HG03469 (cell line): ENCODE data around the gene CDCA7.
"Not testable (repeated sequence)": the region's sequence is repeated elsewhere in the genome, so short reads cannot be mapped to it uniquely, and the experiment has no call there.

ENCODE experiments used
- ATAC-seq: cut with Tn5 transposase; IDR thresholded peaks from one replicate; pipeline ENCODE4 v1.9.1; 2021; ENCODE audit warnings: mild to moderate bottlenecking, moderate library complexity, moderate number of reproducible peaks; ENCODE audit not compliant: unreplicated experiment

The CDCA7 gene

DNA sequence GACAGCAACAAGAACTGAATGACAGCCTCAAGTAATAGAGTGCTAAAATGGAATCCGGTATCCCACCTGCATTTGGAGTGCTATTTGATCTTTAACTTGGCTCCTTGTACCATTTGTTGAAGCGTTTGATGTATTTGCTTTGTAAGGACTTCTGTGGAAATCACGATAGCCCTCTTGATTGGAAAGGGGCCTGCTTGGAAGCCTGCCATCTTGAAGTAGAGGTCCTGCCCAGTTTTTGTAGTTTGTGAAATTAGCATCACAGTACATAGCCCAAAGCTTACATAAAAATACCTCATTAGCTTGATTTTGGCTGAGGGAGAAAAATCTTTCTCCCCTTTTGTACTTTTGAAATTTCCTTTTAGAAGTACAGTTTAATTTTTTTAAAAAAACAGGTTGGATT lies 2.7 kb downstream of the CDCA7 start:
- ATAC-seq = no peak

DNA sequence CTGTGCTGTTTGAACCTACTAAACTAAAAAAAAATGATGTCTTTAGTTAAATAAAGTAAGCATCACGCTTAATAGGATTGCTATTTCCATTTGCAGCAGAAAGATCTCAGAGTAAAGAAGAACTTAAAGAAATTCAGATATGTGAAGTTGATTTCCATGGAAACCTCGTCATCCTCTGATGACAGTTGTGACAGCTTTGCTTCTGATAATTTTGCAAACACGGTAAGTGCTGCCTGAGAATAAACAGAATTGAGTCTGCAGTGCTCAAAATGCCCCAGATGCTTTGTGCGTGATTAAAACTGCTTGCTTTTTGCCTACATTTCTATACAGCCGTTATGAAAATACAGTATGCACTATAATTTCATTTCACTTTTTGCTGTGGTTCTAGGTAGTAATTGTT lies 3.9 kb downstream of the CDCA7 start:
- no peak for ATAC-seq

DNA sequence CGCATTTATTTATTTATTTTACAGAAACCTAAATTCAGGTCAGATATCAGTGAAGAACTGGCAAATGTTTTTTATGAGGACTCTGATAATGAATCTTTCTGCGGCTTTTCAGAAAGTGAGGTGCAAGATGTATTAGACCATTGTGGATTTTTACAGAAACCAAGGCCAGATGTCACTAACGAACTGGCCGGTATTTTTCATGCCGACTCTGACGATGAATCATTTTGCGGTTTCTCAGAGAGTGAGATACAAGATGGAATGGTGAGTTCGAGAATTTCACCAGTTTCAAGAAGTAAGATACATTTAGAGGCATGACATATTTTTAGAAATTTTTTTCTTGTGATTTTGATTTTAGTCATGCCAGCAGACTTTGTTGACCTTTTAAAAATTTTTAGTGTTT lies 4.6 kb downstream of the CDCA7 start:
- ATAC-seq = no peak

DNA sequence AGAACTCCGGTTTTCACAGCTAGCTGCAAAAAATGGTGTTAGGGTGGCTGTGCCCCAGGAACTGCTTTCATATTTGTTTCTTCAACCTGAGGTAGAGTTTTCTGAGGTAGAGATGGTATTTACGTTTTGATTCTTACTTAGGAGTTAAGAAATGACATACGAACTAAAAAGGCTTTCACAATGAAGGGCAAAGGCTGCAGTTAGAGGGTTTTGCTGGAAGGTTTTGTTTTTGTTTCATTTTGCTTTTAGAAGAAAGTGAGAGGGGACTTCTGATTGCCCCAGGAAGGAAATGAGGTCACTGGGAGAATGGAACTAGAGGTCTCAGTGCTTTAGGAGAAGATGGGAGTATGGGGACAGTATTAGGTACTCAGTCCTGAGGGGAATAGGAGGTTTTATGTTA lies 15.5 kb downstream of the CDCA7 start:
- ATAC-seq = no peak

DNA sequence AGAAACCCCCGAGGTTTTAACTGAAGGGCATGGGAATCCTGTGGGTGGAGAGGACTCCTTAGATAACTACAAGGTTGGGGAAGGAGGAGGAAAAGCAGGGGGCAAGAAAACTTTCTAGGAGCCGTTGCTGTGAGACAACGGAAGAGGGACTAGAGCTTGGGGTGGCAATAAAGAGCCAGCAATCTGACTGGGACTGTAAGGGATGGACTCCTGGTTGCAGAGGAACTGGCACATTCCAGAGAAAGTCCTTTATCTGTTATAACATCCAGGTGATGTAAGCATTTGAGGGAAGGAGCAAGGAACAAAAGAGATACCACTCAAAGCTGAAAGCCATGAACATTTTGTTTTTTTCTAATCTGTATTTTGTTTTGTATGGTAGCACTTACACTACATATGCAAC lies 16.4 kb downstream of the CDCA7 start:
- ATAC-seq = no peak

DNA sequence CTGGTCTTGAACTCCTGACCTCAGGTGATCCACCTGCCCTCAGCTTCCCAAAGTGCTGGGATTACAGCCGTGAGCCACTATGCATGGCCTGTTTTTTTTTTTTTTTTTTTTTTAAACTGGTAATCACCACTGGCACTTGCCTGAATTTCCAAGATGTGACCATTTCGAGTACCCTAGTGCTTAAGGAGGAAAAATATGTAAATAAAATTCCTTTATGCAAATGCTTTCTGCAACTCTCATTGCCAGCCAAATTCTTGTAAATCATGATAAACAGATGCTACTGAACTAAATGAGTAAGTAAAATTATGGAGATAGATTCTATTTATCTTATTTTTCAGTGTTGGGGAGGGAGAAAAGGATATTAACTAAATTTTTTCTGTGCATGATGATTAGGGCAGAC lies 18.6 kb downstream of the CDCA7 start:
- ATAC-seq = no peak

DNA sequence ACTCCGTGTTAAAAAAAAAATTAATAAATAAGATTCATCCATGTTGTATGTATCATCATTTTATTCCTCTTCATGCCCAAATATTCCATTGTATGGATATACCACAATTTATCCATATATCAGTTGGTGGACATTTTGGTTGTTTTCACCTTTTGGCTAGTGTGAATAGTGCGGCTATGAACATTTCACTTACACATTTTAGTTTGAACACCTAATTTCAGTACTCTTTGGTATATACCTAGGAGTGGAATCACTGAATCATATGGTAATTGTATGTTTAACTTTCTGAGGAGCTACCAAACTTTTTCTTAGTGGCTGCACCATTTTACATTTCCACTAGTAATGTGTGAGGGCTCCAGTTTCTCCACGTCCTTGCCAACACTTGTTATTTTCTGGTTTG lies 20.0 kb downstream of the CDCA7 start:
- no peak for ATAC-seq

DNA sequence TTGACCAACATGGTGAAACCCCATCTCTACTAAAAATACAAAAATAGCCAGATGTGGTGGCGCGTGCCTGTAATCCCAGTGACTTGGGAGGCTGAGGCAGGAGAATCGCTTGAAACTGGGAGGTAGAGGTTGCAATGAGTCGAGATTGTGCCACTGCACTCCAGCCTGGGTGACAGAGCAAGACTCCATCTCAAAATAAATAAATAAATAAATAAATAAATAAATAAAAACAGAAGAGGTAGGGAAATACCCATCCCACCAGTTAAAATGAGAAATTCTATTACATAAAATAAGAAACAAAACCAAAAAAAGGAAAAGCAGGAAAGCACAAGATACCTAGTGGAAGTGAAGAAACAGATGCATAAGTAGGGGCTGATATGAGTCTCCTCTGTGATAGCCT lies 30.9 kb downstream of the CDCA7 start:
- not testable (repeated sequence) for ATAC-seq

DNA sequence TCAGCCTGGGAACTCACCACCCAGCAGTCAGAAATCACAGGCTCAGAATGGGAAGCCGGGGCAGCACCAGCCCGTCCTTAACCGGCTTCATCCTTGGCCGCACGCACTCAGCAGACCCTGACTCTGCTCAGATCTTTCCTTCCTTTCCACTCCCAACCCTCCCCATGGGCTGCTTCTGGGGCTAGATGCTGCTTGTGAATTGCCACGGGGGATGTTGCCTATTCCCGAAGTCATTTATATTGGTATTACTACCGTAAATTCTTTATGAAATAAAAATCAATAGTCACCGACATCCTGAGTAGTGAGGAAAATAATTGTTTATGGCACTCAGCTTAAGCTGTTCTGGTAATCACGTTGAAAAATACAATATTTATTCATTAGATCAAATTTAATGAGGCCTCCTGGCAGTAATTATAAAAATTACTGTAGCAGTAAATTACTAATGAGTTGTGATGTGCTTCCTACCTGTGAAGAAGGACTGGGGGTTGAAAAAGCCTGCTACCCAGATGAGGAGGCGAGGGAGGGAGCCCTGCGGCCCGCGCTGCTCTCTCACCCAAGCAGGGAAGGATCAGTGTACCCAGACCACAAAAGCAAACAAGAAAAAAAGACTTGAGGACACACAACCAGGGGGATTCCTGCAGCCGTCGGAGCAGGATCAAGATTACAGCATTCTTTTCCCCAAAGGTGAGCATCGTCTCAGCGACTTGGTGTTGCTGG lies 31.5 kb downstream of the CDCA7 start:
- no peak for ATAC-seq

DNA sequence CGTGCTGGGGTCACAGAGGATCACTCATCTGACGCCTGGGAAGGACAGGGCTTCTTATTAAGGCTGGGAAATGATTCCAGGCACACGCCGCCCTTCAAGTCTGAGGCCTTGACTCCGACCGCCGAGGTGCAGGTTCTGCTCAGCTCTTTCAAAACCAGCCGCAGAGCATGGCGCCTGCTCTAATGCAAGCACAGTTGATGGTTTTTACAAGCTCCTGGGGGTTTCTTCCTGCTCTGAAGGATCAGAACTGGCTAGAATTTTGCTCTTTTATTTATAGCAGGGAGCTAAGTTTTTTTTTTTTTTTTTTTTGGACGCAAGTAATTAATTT lies 32.0 kb downstream of the CDCA7 start:
- no peak for ATAC-seq

DNA sequence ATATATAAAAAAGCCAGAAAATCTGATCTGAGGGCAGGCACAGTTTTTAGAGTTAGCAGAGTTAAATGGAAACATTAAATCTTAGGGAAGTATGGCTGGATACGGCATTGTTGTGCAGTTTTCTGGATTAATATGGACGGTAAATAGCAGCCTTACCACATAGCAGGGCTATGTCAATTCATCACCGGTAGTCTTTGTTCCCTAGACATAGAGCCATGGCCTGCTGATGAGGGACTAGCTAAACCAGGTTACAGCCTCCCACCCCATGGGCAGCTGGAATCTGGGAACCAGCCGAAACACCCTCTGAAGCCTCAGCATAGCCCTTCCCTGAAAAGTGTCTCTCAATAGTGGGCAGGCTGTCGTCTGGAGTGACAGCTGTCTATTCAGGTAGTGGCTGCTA lies 32.4 kb downstream of the CDCA7 start:
- ATAC-seq = no peak

DNA sequence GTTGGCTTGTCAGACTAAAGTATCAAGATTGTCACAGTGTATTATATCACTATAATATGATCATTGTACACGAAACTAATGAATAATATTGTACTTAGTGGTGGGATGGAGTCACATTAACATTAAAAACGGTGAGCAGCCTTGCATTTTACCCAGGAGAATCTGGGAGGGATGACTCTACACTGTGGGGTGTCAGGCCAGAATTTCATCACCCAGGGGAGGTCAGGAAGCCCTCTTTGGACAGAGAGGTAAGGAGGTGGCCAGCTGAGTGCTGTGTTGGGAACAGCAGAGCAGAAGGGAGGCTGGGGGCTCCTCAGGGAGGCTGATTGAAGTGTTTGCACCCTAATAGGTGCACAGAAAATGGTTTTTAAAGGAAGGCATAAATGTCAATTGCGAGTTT lies 33.0 kb downstream of the CDCA7 start:
- no peak for ATAC-seq

DNA sequence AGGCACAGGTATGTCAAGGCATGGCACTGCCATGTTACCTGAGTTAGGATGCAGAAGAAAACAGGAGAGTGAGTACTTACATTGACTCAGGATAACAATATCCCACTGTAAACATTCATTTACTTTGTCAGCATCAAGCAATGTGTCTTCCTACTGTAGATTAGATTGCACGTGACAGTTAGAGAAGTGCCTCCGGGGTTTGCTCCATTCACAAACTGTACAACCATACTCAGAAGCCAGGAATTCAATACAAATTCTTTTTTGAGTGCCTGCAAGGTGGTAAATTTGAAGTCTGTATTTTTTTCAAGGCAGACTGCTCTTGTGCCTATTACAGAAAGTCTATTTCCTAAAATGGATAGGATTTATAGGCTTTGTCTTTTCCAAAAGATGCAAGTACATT lies 34.1 kb downstream of the CDCA7 start:
- no peak for ATAC-seq

DNA sequence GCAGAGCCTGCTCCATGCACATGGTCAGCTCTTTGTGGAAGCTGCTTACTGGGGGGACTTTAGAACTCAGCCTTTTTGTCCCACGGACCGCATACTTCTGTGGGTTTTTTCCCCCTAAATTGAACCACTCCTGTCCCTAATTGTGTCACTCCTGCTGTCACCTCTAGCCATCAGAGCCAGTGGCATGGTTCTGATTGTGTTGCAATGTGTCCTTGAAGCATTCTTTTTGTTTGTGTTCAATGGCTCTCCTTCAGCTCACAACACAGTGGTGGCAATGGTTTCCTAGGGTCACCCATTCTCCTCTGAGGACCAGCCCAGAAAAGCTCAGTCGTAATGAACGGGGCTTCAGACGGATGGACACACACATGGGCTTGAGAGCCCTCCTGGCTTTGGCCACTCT lies 35.4 kb downstream of the CDCA7 start:
- ATAC-seq = no peak

DNA sequence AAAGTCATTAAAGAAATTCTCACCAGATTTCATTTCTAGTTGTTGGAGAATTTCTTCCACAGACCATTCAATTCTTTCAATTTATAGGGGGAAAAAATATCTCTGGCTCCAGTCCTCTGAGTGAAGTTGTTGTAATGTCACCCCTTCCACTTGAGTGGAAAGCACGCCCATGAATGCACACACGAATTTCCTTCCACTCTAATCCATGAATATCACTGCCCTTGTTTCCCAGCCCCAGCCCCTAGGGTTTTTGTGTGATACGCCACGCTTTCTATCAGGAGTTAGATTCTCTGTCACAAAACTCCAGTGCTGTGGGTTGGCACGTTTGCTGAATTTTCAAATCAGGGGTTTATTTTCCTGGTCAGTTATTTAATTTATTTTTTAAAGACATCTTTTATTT lies 38.1 kb downstream of the CDCA7 start:
- ATAC-seq = no peak

DNA sequence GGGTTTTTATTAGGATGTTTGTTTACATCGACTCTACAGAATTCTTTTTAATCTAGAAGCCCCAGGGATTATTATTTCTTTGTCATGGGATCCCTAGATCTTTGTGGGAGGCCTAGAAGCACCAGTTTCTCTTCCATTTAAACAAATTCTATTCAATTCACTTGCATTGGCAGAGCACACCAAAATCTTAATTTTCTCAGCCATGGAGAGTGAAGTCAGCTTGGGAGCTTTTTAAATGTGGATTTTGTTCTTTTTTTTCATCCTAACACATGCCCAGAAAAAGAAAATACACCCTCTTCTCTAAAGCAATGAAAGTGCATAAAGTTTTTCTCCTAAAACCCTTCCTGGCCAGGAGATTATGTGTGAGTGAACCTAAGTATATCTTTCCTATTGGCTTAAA lies 38.5 kb downstream of the CDCA7 start:
- no peak for ATAC-seq

DNA sequence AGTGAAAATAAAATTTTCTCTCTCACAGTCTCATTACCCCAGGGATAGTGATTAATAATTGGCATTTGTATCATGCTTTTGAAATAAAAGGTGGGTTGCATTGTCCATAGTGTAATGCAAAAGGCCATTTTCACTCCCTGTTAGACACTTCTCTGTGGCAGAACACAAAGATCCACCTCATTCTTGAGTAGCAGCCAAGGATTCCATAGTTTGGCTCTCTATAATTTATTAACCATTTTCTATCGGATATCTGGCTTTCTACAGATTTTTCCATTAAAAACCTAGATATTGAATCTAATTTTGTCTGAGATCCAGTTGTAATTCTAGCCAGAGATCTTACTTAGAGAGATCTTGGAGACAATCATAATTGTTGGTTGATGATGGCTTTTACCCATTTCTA lies 39.0 kb downstream of the CDCA7 start:
- ATAC-seq = no peak

DNA sequence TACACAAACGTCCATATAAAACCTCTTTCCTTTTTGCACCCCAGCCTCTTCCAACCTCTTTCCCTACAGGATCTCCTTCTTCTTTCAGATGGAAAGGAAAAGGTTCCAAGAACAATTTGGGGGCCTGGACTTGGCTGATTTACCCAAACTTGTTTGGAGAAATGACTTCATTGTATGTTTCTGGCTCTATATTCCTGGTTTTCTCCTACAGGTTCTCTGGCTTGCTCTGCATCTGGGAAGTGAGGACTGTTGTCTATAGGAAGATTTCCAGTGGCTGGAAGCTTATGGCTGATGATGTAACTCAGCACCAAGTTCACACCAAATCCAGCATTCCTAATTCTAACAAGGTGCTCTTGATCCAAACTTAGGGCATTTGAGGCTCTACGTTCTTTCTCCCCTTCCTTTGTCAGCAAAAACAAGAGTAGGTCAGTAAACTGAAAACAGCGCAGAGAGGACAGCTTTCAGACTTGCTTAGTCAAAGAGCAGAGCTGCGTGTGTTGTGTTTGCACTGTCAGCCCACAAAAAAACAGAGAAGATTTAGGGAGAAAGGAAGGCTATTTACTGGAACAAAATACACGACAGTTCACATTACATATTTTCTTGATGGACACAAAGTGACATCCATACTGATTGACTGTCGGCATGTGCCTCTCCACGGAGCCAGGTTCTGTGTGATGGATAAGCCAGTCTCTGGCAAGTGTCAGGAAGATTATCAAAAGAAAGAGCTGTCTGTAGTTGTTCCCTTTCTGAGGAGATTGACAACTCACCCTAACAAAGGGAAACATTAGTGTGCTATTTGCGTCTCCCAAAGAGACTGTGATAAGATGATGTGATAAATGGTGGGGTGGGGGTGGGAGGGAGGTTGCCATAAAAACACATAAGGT lies 39.7 kb downstream of the CDCA7 start:
- no peak for ATAC-seq

DNA sequence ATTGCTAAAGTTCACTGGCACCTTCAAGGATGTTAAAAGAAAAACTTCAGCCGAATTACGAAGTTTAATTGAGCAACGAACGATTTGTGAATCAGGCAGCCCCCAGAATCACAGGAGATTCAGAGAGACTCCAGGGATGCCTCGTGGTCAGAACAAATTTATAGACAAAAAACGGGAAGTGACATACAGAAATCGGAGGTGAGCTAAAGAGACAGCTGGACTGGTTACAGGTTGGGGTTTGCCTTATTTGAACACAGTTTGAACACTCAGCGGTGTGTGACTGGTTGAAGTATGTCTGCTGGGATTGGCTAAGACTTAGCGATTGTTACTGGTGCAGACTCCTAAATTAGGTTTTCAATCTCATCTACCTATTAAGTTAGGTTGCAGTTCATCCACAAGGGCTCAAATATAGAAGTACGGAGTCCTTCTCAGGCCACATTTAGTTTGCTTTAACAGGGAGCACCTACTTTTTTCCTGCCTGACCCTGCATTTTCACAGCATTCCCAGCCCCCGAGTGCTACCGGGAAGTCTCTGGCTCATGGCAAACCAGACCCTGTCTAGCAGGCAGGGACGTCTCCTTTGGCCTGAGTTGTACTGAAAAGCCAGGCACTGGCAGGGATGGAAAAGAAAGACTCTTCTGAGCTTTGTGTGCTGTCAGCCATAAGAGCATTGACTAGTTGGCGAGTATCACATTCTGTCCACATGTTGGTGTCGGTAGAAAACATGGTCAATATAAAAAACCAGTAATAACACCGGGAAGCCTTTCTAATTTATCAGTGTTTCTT lies 41.1 kb downstream of the CDCA7 start:
- no peak for ATAC-seq

DNA sequence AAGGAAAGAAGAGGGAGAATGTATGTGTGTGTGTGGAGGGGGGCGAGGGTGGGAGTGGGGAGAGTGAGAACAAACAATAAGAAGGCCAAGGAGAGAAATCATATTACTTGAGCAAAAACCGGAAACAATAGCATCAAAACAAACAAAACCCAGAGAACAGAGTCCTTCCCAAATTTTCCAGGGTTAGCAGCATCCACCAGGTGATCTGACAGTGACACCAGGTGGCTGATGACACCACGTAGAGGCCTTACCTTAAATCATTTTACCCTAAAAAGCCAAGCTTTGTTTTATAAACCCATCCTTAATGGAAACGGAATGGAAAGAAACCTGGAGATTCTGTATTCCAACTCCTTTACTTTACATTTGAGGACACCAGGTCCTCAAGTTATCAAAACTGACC lies 42.9 kb downstream of the CDCA7 start:
- no peak for ATAC-seq

DNA sequence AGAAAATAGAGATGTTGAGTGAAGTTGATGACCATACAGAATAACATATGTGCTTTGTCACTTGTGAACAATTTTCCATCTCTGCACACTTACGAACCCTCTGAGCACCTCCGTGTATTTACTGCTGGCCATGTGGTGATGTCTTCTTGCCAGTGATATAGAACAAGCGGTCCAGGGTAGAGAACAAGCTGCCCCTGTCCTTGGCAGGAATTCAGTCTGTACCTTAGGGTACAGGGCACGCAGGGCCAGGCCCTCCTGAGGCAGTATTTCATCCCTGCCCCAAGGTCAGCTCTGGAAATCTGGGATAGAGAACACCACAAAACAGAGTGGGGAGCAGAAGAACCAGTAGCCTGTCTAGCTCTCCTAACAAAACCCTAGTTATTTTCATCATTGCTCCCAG lies 44.6 kb downstream of the CDCA7 start:
- ATAC-seq = no peak

DNA sequence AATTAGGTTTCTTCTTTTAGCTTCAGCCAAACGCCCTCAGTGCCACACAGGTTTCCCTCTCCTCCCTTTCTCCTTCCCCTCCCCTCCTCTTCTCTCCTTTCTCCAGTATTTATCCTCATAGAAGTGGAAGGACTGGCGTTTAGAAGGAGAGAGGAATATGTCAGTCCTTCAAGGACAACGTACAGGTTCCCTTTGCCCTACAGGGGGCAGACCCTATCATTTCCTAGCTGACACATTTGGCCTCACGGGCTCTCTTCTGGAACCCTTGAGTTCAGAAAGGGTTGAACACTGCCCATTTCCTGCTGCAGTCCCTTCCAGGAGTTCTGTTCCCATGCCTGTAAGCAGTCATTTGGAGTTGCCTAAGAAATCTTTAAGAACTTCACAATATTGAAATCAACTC lies 46.1 kb downstream of the CDCA7 start:
- no peak for ATAC-seq
